ENCODE measurements around the gene ADGRA3. TPM values are rescaled to one million over a fixed set of nuclear protein-coding genes. Genes with fewer than 3 reads are reported as not detected.

The ADGRA3 gene
- total and polyA plus RNA-seq, 2 experiments from 2014 or later: 16.2 to 73.9 TPM

- Mint-ChIP-seq H3K27ac (peak overlapping the region; percentile 47), H3K27me3 (ENCODE audit: insufficient read depth, low read depth, poor library complexity) (peaks cover 2% of the 10 kb centered on the region), H3K4me3 (no peak overlapping the region), H3K9me3 (no peaks in the 10 kb centered on the region), H3K36me3 (ENCODE audit: low read depth) (peaks cover 3% of the 10 kb centered on the region; the same call in 1 of the 3 replicates), H3K4me1 (peaks cover 66% of the 10 kb centered on the region)
- Histone ChIP-seq H3K27me3 (ENCODE audit: insufficient read depth) (no peaks in the 10 kb centered on the region), H3K36me3 (ENCODE audit: insufficient read depth) (no peaks in the 10 kb centered on the region), H4K20me1 (replicated peaks; ENCODE audit: insufficient read depth) (peaks cover 26% of the 10 kb centered on the region), H3K4me3 (no peak overlapping the region), H3K4me2 (no peak overlapping the region), H3F3A (replicated peaks; ENCODE audit: low read depth) (no peaks in the 10 kb centered on the region), H3K4me1 (ENCODE audit: insufficient read depth) (peaks cover 32% of the 10 kb centered on the region), H2AFZ (no peak overlapping the region), H3K9me2 (ENCODE audit: insufficient read depth) (no peaks in the 10 kb centered on the region), H3K79me2 (replicated peaks; ENCODE audit: insufficient read depth) (no peaks in the 10 kb centered on the region; the same call in 1 of the 2 replicates), H3K27ac (ENCODE audit: low read depth) (no peak overlapping the region; the same call in 1 of the 2 replicates)
- DNase-seq (ENCODE audit: low spot score) (no peak), ATAC-seq (no peak)
- TF ChIP-seq CTCF (conservative IDR thresholded peaks at IDR 0.05; ENCODE audit: low read depth in 2 of 2): no peak
- TF ChIP-seq ZNF462 (CRISPR knock-in tag; IDR thresholded peaks at IDR 0.05): no peak
- TF ChIP-seq ZNF114 (CRISPR knock-in tag; IDR thresholded peaks at IDR 0.05): no peak
- no peak for TF ChIP-seq JUNB (IDR thresholded peaks at IDR 0.05; ENCODE audit: unreplicated experiment)
- no peak for TF ChIP-seq ZNF331 (CRISPR knock-in tag; IDR thresholded peaks at IDR 0.05; ENCODE audit: low read depth)
- TF ChIP-seq ETS1 (IDR thresholded peaks at IDR 0.05): no peak
- TF ChIP-seq CREB1 (CRISPR knock-in tag; IDR thresholded peaks at IDR 0.05; ENCODE audit: low read depth): no peak
- no peak for TF ChIP-seq STAT1 (IDR thresholded peaks at IDR 0.05; ENCODE audit: unreplicated experiment)
- TF ChIP-seq POLR2AphosphoS5 (IDR thresholded peaks at IDR 0.05; ENCODE audit: low read depth): no peak
- TF ChIP-seq REST (IDR thresholded peaks at IDR 0.05; ENCODE audit: unreplicated experiment): no peak
Observed at GRCh38 chr4:22488106-22488505, 27.8 kb downstream of the ADGRA3 start.

Measured in GM23338 (cell line).